ENCODE measurements around the gene LMAN1L. TPM values are rescaled to one million over a fixed set of nuclear protein-coding genes. Genes with fewer than 3 reads are reported as not detected.

The LMAN1L gene
- total and polyA plus RNA-seq, 2 experiments from 2014 or later: not detected

- peak overlapping the region; percentile 58 for H3K27ac ChIP-seq
- no peaks in the 10 kb centered on the region for H3K9me2 ChIP-seq (replicated peaks; ENCODE audit: insufficient read depth)
- DNase-seq (ENCODE audit: low spot score): peak; percentile 37
- H3K79me2 ChIP-seq: peaks cover 36% of the 10 kb centered on the region
- H3K4me3 ChIP-seq: peak overlapping the region; percentile 48
- WGBS (ENCODE audit: low lambda C conversion rate, missing lambda C conversion rate): 50% methylated on average over 16 of the region's 16 CpGs
- H3K36me3 ChIP-seq (replicated peaks; ENCODE audit: insufficient read depth, low read depth): no peaks in the 10 kb centered on the region
- no peaks in the 10 kb centered on the region for H3K9me3 ChIP-seq (ENCODE audit: low read depth)
- no peak for TF ChIP-seq CTCF (IDR thresholded peaks at IDR 0.05; ENCODE audit: poor library complexity)
- no peak for TF ChIP-seq EZH2 (IDR thresholded peaks at IDR 0.05; ENCODE audit: borderline replicate concordance)
- TF ChIP-seq EZH2phosphoT487 (IDR thresholded peaks at IDR 0.05; ENCODE audit: low read depth, severe bottlenecking, unreplicated experiment): no peak
- peak overlapping the region; percentile 91 for H3K4me2 ChIP-seq
- H3K27me3 ChIP-seq: no peaks in the 10 kb centered on the region
- peaks cover 36% of the 10 kb centered on the region for H3K4me1 ChIP-seq (ENCODE audit: insufficient read depth)
- peaks cover 22% of the 10 kb centered on the region for H4K20me1 ChIP-seq (ENCODE audit: insufficient read depth, poor library complexity, severe bottlenecking)
- H2AFZ ChIP-seq: peak overlapping the region; percentile 95
Observed at GRCh38 chr15:74873756-74874424, 61.3 kb downstream of the LMAN1L start.

Small RNA genes within 50 kb of the gene (microRNA-seq; reads per million reads assigned to microRNA genes)
- not detected for gene MIR4513
- not detected for gene MIR6882

Small RNA genes within 50 kb of the gene (small RNA-seq; reads per million reads assigned to genes)
- gene CPLX3: not detected
- not detected for gene MIR4513
- 0.12 reads per million for gene MIR6882

Other genes starting within 250 kb of the LMAN1L start
- 71.3 and 94.6 TPM in 2 replicates for gene CLK3, start 197.0 kb upstream of the LMAN1L start, total RNA-seq
- gene CLK3, start 197.0 kb upstream of the LMAN1L start, polyA plus RNA-seq: 69.0 and 91.7 TPM in 2 replicates
- 11.5 and 15.0 TPM in 2 replicates for gene EDC3, start 116.8 kb upstream of the LMAN1L start, total RNA-seq
- 21.1 and 31.4 TPM in 2 replicates for gene EDC3, start 116.8 kb upstream of the LMAN1L start, polyA plus RNA-seq
- gene CYP1A1, start 87.3 kb upstream of the LMAN1L start, total RNA-seq: 17.0 and 23.5 TPM in 2 replicates
- 19.1 and 22.6 TPM in 2 replicates for gene CYP1A1, start 87.3 kb upstream of the LMAN1L start, polyA plus RNA-seq
- 0.40 TPM in 1 of 2 replicates, not detected in the other for gene CYP1A2, start 64.0 kb upstream of the LMAN1L start, total RNA-seq
- 0.17 TPM in 1 of 2 replicates, not detected in the other for gene CYP1A2, start 64.0 kb upstream of the LMAN1L start, polyA plus RNA-seq
- 15.8 and 16.9 TPM in 2 replicates for gene CSK, start 30.8 kb upstream of the LMAN1L start, total RNA-seq
- gene CSK, start 30.8 kb upstream of the LMAN1L start, polyA plus RNA-seq: 19.1 and 21.8 TPM in 2 replicates
- gene CPLX3, start 13.8 kb downstream of the LMAN1L start, total RNA-seq: not detected in 2 replicates
- gene CPLX3, start 13.8 kb downstream of the LMAN1L start, polyA plus RNA-seq: 0.10 TPM in 1 of 2 replicates, not detected in the other
- 37.6 and 40.4 TPM in 2 replicates for gene ULK3, start 30.3 kb downstream of the LMAN1L start, total RNA-seq
- gene ULK3, start 30.3 kb downstream of the LMAN1L start, polyA plus RNA-seq: 45.7 and 46.3 TPM in 2 replicates
- gene SCAMP2, start 60.5 kb downstream of the LMAN1L start, total RNA-seq: 64.0 and 84.3 TPM in 2 replicates
- gene SCAMP2, start 60.5 kb downstream of the LMAN1L start, polyA plus RNA-seq: 123 and 130 TPM in 2 replicates
- 41.1 and 43.8 TPM in 2 replicates for gene MPI, start 77.2 kb downstream of the LMAN1L start, total RNA-seq
- 32.6 and 32.8 TPM in 2 replicates for gene MPI, start 77.2 kb downstream of the LMAN1L start, polyA plus RNA-seq
- gene FAM219B, start 94.0 kb downstream of the LMAN1L start, total RNA-seq: 36.9 and 45.9 TPM in 2 replicates
- 34.5 and 35.9 TPM in 2 replicates for gene FAM219B, start 94.0 kb downstream of the LMAN1L start, polyA plus RNA-seq
- 151 and 197 TPM in 2 replicates for gene COX5A, start 125.2 kb downstream of the LMAN1L start, total RNA-seq
- gene COX5A, start 125.2 kb downstream of the LMAN1L start, polyA plus RNA-seq: 404 and 449 TPM in 2 replicates
- gene RPP25, start 143.9 kb downstream of the LMAN1L start, total RNA-seq: 22.7 and 23.4 TPM in 2 replicates
- gene RPP25, start 143.9 kb downstream of the LMAN1L start, polyA plus RNA-seq: 60.4 and 65.6 TPM in 2 replicates
- 17.8 and 18.8 TPM in 2 replicates for gene SCAMP5, start 182.7 kb downstream of the LMAN1L start, total RNA-seq
- 7.8 and 10.6 TPM in 2 replicates for gene SCAMP5, start 182.7 kb downstream of the LMAN1L start, polyA plus RNA-seq
- gene PPCDC, start 210.8 kb downstream of the LMAN1L start, total RNA-seq: 16.4 and 20.8 TPM in 2 replicates
- 17.8 and 21.1 TPM in 2 replicates for gene PPCDC, start 210.8 kb downstream of the LMAN1L start, polyA plus RNA-seq